ENCODE results near the gene MT1X. TPM values are rescaled to one million over a fixed set of nuclear protein-coding genes. Genes with fewer than 3 reads are reported as not detected.
"Not testable (repeated sequence)": the region's sequence is repeated elsewhere in the genome, so short reads cannot be mapped to it uniquely, and the experiment has no call there.

Gene MT1X
- total RNA-seq, 1 experiment from 2014 or later, result 17.8 TPM

- DNase-seq (ENCODE audit: low read depth, low spot score); in situ Hi-C loops (cut with HindIII; ENCODE audit: low pct_unique_long_range_greater_than_20kb, low sequenced_read_pairs): not testable (repeated sequence)
Observed at GRCh38 chr16:56671691-56672090, 10.6 kb upstream of the MT1X start.

GRCh38 chr16:56672171-56672570 lies 10.1 kb upstream of the MT1X start:
- in situ Hi-C loops (cut with HindIII; ENCODE audit: low pct_unique_long_range_greater_than_20kb, low sequenced_read_pairs); DNase-seq (ENCODE audit: low read depth, low spot score): not testable (repeated sequence)

GRCh38 chr16:56672761-56673536 lies 9.3 kb upstream of the MT1X start:
- no peak for DNase-seq (ENCODE audit: low read depth, low spot score)
- in situ Hi-C loops (cut with HindIII; ENCODE audit: low pct_unique_long_range_greater_than_20kb, low sequenced_read_pairs), result no loop called here

GRCh38 chr16:56673921-56674320 lies 8.3 kb upstream of the MT1X start:
- in situ Hi-C loops (cut with HindIII; ENCODE audit: low pct_unique_long_range_greater_than_20kb, low sequenced_read_pairs), result no loop called here
- DNase-seq (ENCODE audit: low read depth, low spot score), result peak; percentile 62

GRCh38 chr16:56674570-56674969 lies 7.7 kb upstream of the MT1X start:
- DNase-seq (ENCODE audit: low read depth, low spot score); in situ Hi-C loops (cut with HindIII; ENCODE audit: low pct_unique_long_range_greater_than_20kb, low sequenced_read_pairs): not testable (repeated sequence)

- no peak for DNase-seq (ENCODE audit: low read depth, low spot score)
- in situ Hi-C loops (cut with HindIII; ENCODE audit: low pct_unique_long_range_greater_than_20kb, low sequenced_read_pairs), result no loop called here
Observed at GRCh38 chr16:56675685-56676210, 6.5 kb upstream of the MT1X start.

- in situ Hi-C loops (cut with HindIII; ENCODE audit: low pct_unique_long_range_greater_than_20kb, low sequenced_read_pairs), result no loop called here
- no peak for DNase-seq (ENCODE audit: low read depth, low spot score)
Observed at GRCh38 chr16:56677474-56677873, 4.8 kb upstream of the MT1X start.

GRCh38 chr16:56679078-56679730 lies 3.1 kb upstream of the MT1X start:
- DNase-seq (ENCODE audit: low read depth, low spot score), result no peak
- in situ Hi-C loops (cut with HindIII; ENCODE audit: low pct_unique_long_range_greater_than_20kb, low sequenced_read_pairs), result no loop called here

GRCh38 chr16:56679818-56680217 lies 2.5 kb upstream of the MT1X start:
- DNase-seq (ENCODE audit: low read depth, low spot score), result no peak
- in situ Hi-C loops (cut with HindIII; ENCODE audit: low pct_unique_long_range_greater_than_20kb, low sequenced_read_pairs), result no loop called here

GRCh38 chr16:56682703-56683397 lies 580 bp downstream of the MT1X start:
- in situ Hi-C loops (cut with HindIII; ENCODE audit: low pct_unique_long_range_greater_than_20kb, low sequenced_read_pairs), result no loop called here
- DNase-seq (ENCODE audit: low read depth, low spot score), result no peak

GRCh38 chr16:56683424-56684172 lies 1.3 kb downstream of the MT1X start:
- in situ Hi-C loops (cut with HindIII; ENCODE audit: low pct_unique_long_range_greater_than_20kb, low sequenced_read_pairs), result no loop called here
- no peak for DNase-seq (ENCODE audit: low read depth, low spot score)

GRCh38 chr16:56684256-56684925 lies 2.1 kb downstream of the MT1X start:
- no peak for DNase-seq (ENCODE audit: low read depth, low spot score)
- in situ Hi-C loops (cut with HindIII; ENCODE audit: low pct_unique_long_range_greater_than_20kb, low sequenced_read_pairs), result no loop called here

- in situ Hi-C loops (cut with HindIII; ENCODE audit: low pct_unique_long_range_greater_than_20kb, low sequenced_read_pairs), result no loop called here
- no peak for DNase-seq (ENCODE audit: low read depth, low spot score)
Observed at GRCh38 chr16:56684926-56685590, 2.8 kb downstream of the MT1X start.

- in situ Hi-C loops (cut with HindIII; ENCODE audit: low pct_unique_long_range_greater_than_20kb, low sequenced_read_pairs), result no loop called here
- no peak for DNase-seq (ENCODE audit: low read depth, low spot score)
Observed at GRCh38 chr16:56686758-56687157, 4.5 kb downstream of the MT1X start.

- in situ Hi-C loops (cut with HindIII; ENCODE audit: low pct_unique_long_range_greater_than_20kb, low sequenced_read_pairs), result no loop called here
- DNase-seq (ENCODE audit: low read depth, low spot score), result peak; percentile 22
Observed at GRCh38 chr16:56688762-56689161, 6.5 kb downstream of the MT1X start.

- in situ Hi-C loops (cut with HindIII; ENCODE audit: low pct_unique_long_range_greater_than_20kb, low sequenced_read_pairs), result no loop called here
- no peak for DNase-seq (ENCODE audit: low read depth, low spot score)
Observed at GRCh38 chr16:56689171-56689570, 6.9 kb downstream of the MT1X start.

Measured in SK-MEL-5 (cell line).